ENCODE results near the gene GAP43.

GAP43 gene

DNA sequence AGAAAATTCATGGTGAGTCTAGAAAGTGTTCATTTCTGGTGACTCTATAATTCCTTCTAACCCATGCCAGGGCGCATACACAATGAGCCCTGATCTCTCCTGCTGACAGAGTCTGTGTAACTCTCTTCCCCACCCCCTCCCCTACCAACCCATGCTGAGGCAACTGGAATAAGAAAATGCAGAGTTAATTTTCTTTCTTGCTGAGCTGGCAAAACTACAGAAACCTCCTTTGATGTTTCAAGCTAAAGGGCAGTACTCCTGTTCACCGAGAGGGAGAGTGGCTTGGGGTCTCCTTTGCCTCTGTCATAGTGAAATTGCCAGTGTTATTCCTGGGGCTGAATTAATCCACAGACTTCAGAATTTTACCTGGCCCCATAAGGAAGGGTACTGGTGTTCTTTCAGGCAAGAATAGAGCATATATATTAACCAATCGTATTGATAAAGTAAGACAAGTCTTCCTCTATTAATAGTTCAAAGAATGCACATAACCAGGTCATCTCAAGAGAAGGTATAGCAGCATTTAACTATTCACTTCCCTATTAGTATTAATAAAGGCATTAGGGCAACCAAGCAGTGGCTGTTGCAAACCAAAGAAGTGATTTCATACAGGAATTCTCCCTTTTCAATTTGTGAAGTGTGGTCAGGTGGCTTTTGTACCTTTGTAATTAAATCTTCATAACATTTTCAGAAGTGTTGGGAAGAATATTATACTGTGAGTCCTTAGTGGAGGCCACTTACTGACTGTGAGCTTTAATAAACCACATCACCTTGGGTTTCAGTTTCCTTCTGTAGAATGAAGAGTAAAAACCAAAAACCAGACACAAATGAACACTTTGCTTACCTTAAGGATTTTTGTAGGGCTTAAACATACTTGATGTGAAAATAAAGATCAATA, 4.1 kb downstream of the GAP43 start:
- DNase-seq (ENCODE audit: low read depth): no peak

DNA sequence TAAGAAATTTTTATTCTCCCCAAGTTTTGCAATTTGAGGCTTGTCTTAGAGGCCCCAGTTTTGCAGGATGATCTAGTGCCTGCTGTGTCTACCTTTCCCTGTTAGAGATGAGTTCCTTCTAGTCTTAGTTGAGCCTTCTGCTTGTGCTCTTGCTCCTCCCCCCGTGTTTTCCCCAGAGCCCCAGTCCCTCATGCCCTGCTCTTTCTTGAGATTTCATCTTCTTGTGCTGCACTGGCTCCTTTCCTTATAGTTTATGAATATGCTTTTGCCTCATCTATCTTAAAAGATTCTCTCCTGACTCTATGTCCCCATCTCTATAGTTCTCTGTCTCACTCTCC, 4.7 kb downstream of the GAP43 start:
- DNase-seq (ENCODE audit: low read depth): no peak

DNA sequence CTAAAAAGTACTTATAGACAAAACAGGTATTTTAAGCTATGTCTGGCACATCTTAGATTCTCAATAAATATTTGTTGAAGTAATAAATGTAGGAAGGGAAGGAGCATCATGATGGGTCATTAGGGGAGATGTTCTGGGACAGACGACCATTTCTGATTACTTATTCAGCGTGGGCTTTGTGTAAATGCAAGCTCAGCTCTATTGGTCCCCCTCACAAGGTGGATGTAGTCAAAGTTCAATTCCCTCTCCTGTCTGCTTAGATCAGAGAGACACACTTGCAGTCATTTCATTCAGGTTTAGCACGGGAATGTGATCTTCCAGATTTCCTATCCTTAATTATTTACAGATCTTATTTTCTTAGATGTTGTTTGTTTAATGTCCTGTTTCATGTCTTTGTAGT, 7.5 kb downstream of the GAP43 start:
- DNase-seq (ENCODE audit: low read depth): no peak

DNA sequence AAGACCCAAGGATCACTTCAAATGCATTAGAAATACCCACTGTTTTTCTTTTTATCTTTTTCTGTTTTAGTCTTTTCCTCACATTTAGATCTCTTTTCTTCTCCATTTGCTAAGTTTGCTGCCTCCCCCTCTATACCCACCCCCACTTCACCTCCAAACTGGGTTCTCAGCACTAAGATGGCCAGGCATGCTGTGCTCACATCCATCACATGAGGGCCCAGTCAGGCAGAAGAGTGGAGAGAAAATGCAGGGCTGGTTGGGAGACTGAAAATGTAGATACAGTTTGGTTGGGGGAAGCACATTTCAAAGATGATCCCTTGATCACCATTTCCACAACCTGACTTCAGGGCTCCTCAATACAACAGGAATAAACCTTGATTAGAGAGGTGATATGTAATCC, 8.7 kb downstream of the GAP43 start:
- DNase-seq (ENCODE audit: low read depth): no peak

DNA sequence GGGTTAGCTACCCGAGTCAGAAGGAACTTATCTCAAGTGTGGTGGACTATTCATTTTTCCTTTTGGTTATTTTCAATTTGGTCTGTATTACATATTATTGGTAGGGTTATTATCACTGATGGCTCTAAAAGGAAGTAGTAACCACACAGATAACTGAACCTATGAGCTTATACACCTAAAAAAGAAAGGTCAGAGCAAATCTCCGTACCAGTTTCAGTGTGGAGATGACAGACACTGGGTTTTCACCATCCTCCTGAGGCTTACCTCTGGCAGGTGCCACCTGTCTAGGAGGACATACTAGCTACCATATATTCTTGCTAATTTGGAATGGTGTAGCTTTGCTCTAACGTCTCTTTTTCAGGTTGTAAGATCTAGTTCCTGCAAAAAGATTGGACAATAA, 10.2 kb downstream of the GAP43 start:
- no peak for DNase-seq (ENCODE audit: low read depth)

DNA sequence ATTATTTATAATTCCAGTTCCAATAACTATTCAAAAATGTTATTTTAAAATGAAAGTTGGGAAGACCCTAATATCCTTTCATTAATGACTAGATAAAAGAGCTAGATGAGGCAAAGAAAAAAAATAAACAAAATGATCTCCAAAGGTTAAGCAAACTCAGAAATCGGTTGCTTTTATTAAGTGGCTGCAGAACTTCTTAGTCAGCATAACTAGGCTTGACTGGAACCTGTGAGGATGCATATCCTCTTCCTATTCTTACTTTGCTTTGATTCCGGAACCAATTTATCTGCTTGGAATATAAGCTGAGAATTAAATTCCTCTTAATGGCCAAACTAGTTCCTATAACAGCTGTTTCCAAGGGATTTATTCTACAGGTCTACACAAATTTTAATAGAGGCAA, 10.7 kb downstream of the GAP43 start:
- no peak for DNase-seq (ENCODE audit: low read depth)

DNA sequence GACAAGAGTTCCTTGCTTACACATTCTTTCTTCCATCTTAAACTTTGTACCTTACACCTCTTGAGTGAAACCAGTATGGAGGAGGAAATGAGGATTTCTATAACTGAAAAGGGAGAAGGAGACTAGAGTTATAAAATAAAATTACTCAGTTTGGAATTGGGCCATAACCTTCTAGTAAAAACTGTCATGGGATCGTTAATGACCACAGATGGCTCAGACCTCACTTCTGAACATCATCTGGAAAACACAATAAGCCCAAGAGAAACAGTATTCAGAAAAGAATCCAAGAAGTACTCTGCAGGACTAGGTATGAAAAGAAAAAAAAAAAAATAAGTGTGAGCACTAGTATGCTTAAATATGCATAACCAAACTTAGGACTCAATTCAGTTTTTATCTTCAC, 12.1 kb downstream of the GAP43 start:
- no peak for DNase-seq (ENCODE audit: low read depth)

DNA sequence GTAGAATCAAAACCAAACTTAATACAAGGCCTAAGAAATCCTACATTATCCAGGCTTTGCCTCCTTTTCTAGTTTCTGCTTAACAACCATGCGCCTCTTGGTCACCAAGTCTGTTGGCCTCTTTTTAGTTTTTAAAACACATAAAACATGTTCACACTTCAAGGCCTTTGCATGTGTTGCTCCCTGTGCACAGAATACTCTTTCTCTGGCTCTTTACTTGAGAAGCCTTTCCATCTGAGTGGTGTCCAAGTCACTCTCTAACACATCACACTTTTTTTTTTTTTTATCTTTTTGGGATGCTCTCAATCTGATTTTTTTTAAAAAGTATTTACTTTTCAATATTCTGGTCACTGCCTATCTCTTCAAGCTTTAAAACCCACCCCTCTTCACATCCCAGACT, 14.9 kb downstream of the GAP43 start:
- no peak for DNase-seq (ENCODE audit: low read depth)

DNA sequence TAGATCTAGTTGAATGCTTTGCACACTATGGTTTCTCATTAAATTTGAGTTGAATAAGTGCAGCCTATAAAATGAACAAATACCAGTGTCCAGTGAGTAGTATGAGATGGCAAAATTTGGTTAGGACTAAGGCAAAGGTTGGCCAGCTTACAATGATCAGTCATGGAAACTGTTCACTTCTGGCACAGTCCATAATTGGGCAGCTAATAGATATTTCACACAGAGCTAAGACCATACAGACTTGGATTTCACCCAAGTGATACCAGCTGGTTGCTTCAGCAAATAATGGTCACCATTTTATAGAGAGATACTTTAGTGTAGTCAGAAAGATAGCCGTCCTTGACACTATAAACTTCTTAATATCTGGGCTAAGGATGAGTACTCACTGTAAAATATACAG, 15.7 kb downstream of the GAP43 start:
- DNase-seq (ENCODE audit: low read depth): no peak

DNA sequence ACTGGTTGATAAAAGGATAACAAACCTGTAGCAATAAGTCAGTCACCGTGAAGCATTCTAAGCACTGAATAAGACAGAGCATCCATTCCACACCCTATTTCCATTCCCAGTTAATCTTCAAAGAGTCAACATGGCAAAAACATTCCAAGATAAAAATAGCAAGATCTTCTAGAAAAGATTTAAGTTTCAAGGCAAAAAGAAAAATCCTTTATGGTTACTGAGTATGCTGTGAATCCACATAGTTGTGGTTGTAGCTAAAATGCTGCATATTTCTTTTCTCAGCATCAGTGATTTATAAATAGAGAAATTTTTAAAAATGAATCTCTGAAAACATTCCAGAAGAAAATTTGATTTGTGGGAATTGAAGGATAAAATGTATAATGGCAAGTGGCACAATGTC, 21.1 kb downstream of the GAP43 start:
- no peak for DNase-seq (ENCODE audit: low read depth)

DNA sequence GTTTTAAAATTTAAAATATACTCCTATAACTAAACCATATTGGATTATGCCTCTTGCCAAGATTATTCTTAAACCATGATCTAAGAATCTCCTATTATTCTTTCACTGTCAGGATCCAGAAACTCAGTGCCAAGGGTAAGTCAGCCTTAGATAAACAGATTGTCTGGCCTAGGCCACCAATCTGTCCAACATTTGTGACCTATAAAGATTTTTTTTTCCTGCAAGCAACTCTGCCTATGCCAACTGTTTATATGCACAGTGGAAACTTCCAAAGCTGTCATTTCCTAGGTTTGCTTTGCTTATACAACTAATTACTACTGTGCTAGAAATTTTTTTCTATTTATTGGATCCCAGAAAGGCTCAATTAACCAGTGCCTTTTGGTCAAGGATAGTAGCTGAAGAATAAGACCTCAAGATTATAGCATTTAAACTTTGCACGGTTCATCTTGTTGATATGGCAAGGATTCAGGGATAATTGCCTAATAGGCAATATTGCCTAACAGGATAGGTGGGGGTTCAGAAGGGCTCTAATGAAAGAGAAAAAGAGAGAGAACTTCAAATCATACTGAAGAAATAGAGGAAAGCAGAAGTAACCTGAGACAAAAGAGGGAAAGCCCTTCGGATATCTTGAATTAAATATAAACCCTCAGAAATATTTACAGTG, 22.8 kb downstream of the GAP43 start:
- DNase-seq (ENCODE audit: low read depth): no peak

DNA sequence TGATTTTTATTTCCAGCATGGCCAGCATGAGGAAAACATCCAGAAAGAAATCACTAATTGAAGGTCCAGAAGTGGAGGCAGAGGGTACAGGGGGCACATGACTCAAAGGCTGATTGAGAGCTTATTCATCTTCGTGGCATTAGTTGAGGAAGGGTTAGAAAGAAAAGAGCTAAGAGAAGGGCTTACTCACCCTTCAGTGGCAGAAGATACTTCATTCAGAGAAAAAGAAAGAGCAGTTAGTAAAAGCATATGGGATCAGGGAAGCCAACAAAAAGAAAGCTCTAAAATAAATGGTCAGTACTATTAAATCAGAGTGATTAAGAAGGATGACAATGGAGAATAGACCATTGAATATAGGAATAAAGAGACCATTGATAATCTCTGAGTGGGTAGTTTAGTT, 25.2 kb downstream of the GAP43 start:
- no peak for DNase-seq (ENCODE audit: low read depth)

DNA sequence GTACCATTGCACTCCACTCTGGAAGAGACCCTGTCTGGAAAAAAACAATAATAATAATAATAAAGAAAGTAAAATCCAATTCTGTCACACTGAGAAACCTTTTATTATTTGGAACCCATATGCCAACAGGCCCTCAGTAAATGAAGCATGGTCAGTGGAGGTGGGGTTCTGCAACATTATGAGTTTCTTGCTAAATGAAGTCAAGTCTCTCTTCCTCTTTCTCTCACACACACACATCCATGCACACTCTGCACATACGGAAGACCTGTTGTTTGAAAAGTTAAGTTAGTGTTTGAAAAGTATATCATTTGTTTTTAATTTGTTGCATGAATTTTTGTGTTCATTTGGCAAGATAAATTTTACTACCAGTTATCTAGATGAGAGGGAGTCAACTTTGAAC, 27.8 kb downstream of the GAP43 start:
- no peak for DNase-seq (ENCODE audit: low read depth)

DNA sequence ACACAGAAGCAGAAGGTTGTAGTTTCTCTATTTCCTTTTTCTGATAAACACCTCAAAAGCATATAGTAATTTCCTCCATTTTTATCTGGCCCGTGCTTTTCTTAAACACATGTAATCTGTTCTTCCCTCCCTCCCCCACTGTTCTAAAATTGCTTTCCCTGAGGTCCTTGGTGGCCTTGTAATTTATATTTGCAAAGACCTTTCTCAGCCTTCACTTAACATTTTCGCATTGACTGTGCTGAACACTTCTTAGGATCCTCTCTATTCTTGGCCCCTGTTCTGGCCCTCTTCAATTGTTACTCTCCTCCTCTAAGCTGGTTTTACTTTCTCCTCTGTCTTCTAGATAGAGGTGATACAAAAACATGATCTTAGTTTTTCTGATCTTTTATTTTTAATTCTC, 28.3 kb downstream of the GAP43 start:
- DNase-seq (ENCODE audit: low read depth): no peak

DNA sequence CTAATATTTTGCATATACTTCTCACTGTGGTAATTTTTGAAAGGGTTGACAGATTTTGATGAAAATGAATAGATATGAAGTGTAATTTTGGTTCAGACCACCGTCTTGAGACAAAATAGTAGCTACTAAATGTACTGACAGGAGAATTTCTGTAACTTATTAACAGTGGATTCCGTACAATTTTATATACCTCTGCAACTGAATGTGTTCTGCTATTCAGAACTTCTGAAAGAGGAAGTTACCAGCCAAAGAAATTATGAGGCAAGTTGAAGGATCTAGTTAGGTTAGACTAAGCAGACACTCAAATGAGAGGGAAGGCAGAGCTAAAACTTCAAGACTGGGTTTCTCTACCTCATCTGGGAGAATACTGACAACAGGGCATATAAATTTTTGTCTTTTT, 29.4 kb downstream of the GAP43 start:
- no peak for DNase-seq (ENCODE audit: low read depth)

DNA sequence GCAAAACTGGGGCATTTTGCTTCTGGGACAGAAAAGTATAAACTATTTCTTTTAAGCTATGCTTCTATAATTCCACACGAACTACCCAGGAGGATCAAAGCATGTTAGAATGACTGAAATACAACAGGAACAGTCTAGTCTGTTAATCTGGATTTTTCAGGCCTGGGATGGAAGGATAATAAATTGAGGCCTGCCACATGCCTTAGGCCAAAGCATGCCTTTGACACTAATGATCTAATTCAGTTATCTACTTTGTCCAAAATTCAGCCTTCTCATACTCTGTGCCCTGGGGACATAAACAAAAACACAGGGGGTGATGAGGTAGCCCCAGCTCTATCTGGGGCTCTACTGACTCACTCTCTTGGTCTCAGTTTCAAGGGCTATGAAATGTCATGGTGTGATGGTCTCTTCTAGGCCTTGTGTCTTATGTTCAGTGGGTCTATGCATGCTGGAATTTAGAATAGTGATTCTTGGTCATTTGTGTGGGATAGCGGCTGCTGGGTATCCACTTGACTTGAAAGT, 32.5 kb downstream of the GAP43 start:
- no peak for DNase-seq (ENCODE audit: low read depth)

DNA sequence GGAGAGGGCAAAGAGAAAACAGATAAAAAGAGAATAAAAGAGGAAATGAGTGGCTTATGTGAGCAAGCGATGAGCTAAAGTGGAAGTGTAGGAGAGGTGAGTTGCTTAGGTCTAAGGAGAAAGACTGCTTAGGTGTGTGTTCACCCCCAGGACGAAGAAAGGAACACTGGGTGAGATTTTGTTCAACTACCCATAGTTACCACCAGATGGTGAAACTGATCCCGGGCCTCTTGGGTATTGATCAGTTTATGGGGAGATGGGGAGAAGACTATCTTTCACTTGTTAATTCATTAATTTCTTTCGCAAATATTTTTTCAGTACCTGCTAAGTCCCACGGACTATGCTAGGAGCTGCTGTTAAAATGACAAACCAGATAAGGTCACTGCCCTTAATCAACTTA, 33.9 kb downstream of the GAP43 start:
- no peak for DNase-seq (ENCODE audit: low read depth)

DNA sequence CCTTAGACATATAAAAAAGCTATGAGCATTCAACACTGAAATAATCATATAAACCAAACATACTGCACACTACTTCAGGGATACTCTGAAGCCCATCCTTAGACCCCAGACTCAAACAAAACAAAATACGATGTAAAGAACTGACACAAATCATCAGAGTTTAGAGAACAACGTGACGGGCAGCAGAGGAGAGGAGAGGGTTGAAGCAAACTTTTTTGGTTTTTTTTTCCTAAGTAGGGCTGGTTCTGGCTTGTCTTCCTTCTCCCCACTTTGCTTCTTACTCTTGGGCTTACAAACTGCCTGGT, 34.7 kb downstream of the GAP43 start:
- DNase-seq (ENCODE audit: low read depth): no peak

DNA sequence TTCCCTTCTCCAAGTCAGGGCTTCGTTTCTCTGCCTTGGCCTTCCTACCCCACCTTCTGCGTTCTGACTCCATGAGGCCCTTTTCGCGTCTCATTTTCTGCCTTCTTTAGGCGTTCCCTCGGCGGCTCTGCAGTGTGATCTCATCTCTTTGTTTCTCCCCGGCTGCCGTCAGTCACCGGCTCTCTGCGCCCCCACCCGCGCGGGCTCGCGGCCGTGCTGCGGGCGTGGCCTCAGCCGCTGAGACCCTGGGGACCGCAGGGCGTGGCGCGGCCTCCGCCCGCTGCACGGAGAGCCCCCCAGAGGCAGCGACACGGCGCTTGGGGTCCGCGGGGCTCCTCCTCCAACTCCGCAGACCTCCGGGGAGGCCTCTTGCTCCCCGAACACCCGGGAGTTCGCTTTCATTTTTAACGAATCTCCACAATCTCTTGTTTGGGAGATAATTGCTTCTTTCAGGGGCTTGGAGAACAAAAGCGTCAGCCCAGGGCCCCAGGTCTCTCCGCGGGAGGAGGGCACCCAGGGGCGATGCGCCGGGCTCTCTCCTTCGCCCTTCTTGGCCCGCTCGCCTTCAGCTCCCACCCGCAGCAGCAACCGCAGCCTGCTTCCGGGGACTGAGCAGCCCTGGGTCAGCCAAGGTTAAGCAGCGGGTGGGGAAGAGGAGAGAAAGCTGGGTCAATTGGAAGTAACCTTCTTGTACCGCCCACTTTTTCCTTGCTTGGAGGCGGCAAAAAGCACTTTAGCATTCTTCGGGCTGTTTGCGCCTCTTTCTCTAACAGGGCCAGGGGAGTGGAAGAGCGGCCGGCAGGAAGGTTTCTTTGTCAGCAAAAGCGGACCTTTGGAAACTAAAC, 35.2 kb downstream of the GAP43 start:
- DNase-seq (ENCODE audit: low read depth): peak; percentile 50

DNA sequence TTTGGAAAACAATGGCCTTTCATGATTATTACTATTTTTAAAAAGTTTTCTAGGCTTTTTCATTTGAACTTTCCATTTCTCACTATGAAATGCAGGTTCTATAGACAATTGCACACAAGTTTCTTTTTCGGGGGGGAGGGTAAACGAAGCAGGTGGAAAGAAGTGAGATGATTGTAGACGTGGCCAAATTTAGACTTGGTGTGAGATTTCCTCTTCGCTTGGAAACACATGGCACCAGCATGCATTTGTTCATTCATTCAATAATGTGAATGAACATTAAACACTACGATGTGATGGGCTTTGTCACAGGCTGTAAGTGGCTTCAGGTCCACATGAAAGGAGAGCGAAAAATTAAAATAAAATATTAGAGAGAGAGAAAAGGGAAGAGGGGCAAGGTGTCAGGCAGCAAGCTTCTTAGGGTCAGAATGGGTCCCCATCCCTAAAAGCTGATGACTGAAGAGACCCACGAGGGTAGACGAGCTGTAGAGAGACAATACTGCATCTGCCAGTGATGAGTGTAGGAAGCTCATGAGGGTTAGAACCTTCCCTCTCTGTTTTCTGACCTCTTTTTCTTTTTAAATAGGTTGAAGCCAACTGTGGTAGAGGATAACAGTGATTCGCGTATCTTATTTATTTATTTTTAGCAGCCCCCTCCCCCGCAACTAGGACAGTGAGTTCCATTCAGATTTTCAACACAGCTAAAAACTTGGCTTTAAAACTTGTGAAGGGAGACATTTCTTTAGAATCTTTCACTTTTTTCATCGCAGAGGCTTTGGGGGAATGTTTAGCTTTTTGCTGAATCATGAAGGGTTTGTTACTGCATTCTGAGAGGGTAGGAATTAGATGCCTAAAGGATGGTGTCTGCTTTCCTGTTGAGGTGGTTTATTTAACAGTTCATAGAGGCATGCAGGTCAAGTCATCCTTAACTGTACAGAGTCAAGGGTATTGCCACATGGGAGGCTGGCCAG, 36.2 kb downstream of the GAP43 start:
- DNase-seq (ENCODE audit: low read depth): no peak

DNA sequence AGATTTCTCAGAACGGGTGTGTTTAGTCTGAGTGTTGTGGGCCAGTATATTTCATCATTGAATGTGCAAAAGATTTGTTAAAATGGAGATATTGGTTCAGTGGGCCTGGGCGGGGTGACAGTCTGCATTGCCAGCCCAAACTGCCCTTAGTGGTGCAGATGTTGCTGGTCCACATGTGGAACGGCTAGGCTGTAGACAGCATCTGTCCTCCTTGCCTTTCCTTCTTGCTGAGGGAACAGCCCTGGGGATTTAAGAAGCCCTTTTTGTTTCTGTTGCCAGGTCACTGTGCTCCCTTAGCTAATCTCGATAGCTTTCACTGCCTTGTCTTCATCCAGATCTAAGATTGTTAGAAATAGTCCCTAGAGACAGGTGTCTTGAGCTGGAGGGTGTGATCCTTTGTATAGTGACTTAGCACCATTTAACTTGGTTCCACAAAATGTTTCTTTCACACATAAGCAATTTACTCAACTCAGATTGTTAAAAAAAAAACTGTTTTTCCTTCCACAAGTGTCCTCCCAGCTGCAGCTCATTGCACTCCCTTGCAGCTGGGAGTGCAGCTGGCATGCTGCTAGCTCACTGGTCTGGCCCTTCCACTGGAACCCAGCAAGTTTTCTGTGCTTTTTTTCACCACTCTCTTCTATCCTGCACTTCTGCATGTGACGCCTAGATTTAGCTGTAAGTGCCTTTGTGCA, 37.5 kb downstream of the GAP43 start:
- DNase-seq (ENCODE audit: low read depth): no peak

Measured in activated T-cell treated with anti-CD3 and anti-CD28 coated beads for 1 hour (primary cell).